MM.1S (cell line): ENCODE results near the gene LDAF1.
"Not testable (repeated sequence)": the region's sequence is repeated elsewhere in the genome, so short reads cannot be mapped to it uniquely, and the experiment has no call there.

Experiments
- EZH2 ChIP-seq: fragments of 300-600 bp; sonication (generic); optimal IDR thresholded peaks from 2 replicates; pipeline ENCODE3; 2017; ENCODE audit warnings: low read depth, mild to moderate bottlenecking, antibody characterized with exemption, low read length, mixed read lengths
- TF ChIP-seq, protein P1 (sequence below): fragments of 300-600 bp; sonication (generic); IDR thresholded peaks from 2 replicates; pipeline ENCODE4 v1.5.1; 2016; ENCODE audit warnings: antibody characterized with exemption, low read length, mixed read lengths

DNA sequence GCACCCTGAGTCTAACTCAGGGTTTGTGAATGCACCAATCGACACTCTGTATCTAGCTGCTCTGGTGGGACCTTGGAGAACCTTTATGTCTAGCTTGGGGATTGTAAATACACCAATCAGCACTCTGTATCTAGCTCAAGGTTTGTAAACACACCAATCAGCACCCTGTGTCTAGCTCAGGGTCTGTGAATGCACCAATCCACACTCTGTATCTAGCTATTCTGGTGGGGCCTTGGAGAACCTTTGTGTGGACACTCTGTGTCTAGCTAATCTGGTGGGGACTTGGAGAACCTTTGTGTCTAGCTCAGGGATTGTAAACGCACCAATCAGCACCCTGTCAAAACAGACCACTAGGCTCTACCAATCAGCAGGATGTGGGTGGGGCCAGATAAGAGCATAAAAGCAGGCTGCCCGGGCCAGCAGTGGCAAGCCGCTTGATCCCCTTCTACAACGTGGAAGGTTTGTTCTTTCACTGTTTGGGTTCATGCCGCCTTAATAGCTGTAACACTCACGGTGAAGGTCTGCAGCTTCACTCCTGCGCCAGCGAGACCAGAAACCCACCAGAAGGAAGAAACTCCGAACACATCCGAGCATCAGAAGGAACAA is 5.2 kb upstream of the LDAF1 start:
- not testable (repeated sequence) for TF ChIP-seq EZH2
- TF ChIP-seq, protein P1, sequence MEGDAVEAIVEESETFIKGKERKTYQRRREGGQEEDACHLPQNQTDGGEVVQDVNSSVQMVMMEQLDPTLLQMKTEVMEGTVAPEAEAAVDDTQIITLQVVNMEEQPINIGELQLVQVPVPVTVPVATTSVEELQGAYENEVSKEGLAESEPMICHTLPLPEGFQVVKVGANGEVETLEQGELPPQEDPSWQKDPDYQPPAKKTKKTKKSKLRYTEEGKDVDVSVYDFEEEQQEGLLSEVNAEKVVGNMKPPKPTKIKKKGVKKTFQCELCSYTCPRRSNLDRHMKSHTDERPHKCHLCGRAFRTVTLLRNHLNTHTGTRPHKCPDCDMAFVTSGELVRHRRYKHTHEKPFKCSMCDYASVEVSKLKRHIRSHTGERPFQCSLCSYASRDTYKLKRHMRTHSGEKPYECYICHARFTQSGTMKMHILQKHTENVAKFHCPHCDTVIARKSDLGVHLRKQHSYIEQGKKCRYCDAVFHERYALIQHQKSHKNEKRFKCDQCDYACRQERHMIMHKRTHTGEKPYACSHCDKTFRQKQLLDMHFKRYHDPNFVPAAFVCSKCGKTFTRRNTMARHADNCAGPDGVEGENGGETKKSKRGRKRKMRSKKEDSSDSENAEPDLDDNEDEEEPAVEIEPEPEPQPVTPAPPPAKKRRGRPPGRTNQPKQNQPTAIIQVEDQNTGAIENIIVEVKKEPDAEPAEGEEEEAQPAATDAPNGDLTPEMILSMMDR: not testable (repeated sequence)
